Upper lobe of right lung (tissue), 1 donor: ENCODE measurements around the gene UBA52. TPM values are rescaled to one million over a fixed set of nuclear protein-coding genes. Genes with fewer than 3 reads are reported as not detected.

Experiments used
- ATAC-seq: fragments of 200-7000 bp; cut with Tn5 transposase; one replicate; pipeline ENCODE4 v1.9.1; 2020; ENCODE audit warnings: mild to moderate bottlenecking, moderate library complexity
- DNase-seq: peaks from one replicate; pipeline ENCODE4 v3.0.0-alpha.2; 2020
- H3K27ac ChIP-seq: fragments of 200-600 bp; one replicate; pipeline ENCODE4 v1.8.0; 2022
- H3K27me3 ChIP-seq: fragments of 200-600 bp; one replicate; pipeline ENCODE4 v1.8.0; 2022; ENCODE audit warnings: mild to moderate bottlenecking
- H3K36me3 ChIP-seq: fragments of 200-600 bp; one replicate; pipeline ENCODE4 v1.8.0; 2022
- H3K4me1 ChIP-seq: fragments of 200-600 bp; one replicate; pipeline ENCODE4 v1.8.0; 2022
- H3K4me3 ChIP-seq: fragments of 200-600 bp; one replicate; pipeline ENCODE4 v1.8.0; 2022; ENCODE audit warnings: mild to moderate bottlenecking
- H3K9me3 ChIP-seq: fragments of 200-600 bp; one replicate; pipeline ENCODE4 v1.8.0; 2022
- intact Hi-C: fragments of 100-400 bp; cut with DNase I; formaldehyde crosslinking; loops from one replicate; pipeline ENCODE4 v1.11.0; 2022
- total RNA-seq: library from RNA; stranded (reverse); fragmentation: NEBNext Ultra II Directional; extraction: Animal tissue kit (Norgen Biotek cat#: 25700); gene quantifications from one replicate; pipeline ENCODE4 v1.2.1, GENCODE V29; 2021
- TF ChIP-seq, protein P1 (sequence below): fragments of 200-600 bp; IDR thresholded peaks from one replicate; pipeline ENCODE4 v1.8.0; 2022; ENCODE audit warnings: antibody characterized with exemption
- donor health status: DM: no; HTN: yes; CAD: no; lungs with severe emphysema.

UBA52 gene
- total RNA-seq, 1 donor from 2014 or later, result 840 TPM

DNA sequence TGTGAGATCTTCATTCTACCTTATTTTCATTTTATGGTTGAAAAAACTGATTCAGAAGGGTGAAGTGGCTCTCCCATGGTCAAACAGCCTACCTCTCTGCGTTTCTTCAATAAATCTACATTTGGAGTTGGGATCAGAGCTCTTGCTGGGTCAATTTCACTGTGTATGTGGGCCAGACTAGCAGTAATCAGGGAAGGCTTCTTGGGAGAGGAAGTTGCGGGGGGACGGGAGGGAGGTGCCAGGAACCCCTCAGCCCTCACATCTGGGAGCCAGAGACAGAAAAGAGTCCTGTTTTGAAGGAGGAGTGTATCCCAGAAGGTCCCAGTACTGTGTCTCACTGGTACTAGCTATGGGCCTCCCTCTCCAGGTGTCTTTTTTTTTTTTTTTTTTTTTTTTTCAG, 13.1 kb upstream of the UBA52 start:
- H3K27me3 ChIP-seq, result no peaks in the 10 kb centered on the region
- intact Hi-C loops, result no loop called here

GRCh38 chr19:18559685-18560084, 12.0 kb upstream of the UBA52 start:
- TF ChIP-seq, protein P1, sequence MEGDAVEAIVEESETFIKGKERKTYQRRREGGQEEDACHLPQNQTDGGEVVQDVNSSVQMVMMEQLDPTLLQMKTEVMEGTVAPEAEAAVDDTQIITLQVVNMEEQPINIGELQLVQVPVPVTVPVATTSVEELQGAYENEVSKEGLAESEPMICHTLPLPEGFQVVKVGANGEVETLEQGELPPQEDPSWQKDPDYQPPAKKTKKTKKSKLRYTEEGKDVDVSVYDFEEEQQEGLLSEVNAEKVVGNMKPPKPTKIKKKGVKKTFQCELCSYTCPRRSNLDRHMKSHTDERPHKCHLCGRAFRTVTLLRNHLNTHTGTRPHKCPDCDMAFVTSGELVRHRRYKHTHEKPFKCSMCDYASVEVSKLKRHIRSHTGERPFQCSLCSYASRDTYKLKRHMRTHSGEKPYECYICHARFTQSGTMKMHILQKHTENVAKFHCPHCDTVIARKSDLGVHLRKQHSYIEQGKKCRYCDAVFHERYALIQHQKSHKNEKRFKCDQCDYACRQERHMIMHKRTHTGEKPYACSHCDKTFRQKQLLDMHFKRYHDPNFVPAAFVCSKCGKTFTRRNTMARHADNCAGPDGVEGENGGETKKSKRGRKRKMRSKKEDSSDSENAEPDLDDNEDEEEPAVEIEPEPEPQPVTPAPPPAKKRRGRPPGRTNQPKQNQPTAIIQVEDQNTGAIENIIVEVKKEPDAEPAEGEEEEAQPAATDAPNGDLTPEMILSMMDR, result no peak
- intact Hi-C loops, result loop anchor here (10.0 kb wide), 1 partner anchor 95 kb away; no protein-coding TSS in a partner anchor

More for the DNA sequence above, 13.1 kb upstream of the UBA52 start:
- Histone ChIP-seq H3K27ac (peak overlapping the region; percentile 91), H3K9me3 (no peaks in the 10 kb centered on the region), H3K4me3 (peak overlapping the region; percentile 92), H3K36me3 (peaks cover 20% of the 10 kb centered on the region), H3K4me1 (peaks cover 5% of the 10 kb centered on the region)
- TF ChIP-seq, protein P1, result no peak
- DNase-seq, result no peak
- ATAC-seq, result no peak

DNA sequence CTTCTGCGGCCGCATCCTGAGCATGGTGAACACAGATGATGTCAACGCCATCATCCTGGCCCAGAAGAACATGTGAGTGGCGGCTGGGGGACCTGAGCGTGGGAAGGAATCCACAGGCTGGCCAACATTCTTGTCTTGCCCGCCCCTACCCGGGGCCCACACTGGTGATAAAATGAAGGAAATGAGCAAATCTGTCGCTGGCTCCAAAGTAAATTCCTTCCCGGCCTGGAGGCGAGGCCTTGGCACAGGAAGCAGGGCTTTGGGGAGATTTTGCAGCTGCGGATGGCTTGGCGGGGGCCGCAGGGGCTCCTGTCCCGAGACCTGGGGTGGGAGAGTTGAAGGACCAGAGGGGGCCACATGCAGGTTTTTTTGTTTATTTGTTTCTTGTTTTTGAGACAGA, 9.6 kb upstream of the UBA52 start:
- Histone ChIP-seq H3K36me3 (peaks cover 55% of the 10 kb centered on the region), H3K4me3 (no peak overlapping the region)

More at GRCh38 chr19:18559685-18560084, 12.0 kb upstream of the UBA52 start:
- ATAC-seq (no peak), DNase-seq (no peak)
- Histone ChIP-seq H3K36me3 (peaks cover 30% of the 10 kb centered on the region), H3K9me3 (no peaks in the 10 kb centered on the region), H3K27ac (no peak overlapping the region), H3K4me1 (peaks cover 5% of the 10 kb centered on the region), H3K4me3 (no peak overlapping the region), H3K27me3 (no peaks in the 10 kb centered on the region)

DNA sequence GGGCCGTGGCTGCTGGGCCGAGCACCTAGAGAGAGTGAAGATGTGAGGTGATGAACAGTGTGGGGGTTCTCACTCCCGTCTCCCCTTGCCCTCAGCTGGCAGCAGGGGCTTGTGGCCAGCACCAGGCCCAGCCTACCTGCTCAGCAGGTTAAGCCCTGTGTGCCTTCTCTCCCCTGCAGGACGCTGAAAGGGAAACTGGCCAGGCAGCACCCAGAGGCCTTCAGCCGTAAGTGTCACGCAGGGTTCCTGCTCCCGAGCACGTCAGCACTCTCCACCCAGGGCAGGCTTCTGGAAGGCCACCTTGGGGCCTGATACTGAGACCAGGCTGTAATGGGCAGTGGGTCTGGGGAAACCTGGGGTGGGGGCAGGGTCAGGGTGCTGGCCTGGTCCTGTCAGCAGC, 4.7 kb upstream of the UBA52 start:
- TF ChIP-seq, protein P1, result no peak
- DNase-seq, result no peak
- Histone ChIP-seq H3K27ac (no peak overlapping the region), H3K9me3 (no peaks in the 10 kb centered on the region), H3K4me1 (no peaks in the 10 kb centered on the region), H3K36me3 (peaks cover 79% of the 10 kb centered on the region), H3K4me3 (no peak overlapping the region), H3K27me3 (no peaks in the 10 kb centered on the region)
- no peak for ATAC-seq
- intact Hi-C loops, result loop anchor here (10.0 kb wide), 1 partner anchor 102 kb away; no protein-coding TSS in a partner anchor

More for the DNA sequence above, 9.6 kb upstream of the UBA52 start:
- Histone ChIP-seq H3K27me3 (no peaks in the 10 kb centered on the region), H3K4me1 (peaks cover 5% of the 10 kb centered on the region), H3K27ac (peak overlapping the region; percentile 63), H3K9me3 (no peaks in the 10 kb centered on the region)
- TF ChIP-seq, protein P1, result no peak
- ATAC-seq (no peak), DNase-seq (no peak)
- intact Hi-C loops, result loop anchor here (10.0 kb wide), 1 partner anchor 97 kb away; no protein-coding TSS in a partner anchor

DNA sequence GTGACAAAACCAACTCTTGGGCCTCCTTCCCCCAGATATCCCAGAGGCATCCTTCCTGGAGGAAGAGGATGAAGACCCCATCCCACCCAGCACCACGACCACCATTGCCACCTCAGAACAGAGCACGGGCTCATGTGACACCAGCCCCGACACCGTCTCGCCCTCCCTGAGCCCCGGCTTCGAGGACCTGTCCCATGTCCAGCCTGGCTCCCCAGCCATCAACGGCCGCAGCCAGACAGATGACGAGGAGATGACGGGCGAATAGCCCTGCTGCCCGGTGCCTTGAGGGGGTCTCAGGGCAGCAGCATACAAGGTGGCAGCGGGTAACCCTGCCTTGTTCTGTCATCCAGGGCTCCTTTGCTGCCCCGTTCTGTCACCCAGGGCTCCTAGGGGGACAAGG, 3.3 kb upstream of the UBA52 start:
- intact Hi-C loops, result loop anchor here (10.0 kb wide), 1 partner anchor 104 kb away; no protein-coding TSS in a partner anchor
- TF ChIP-seq, protein P1, result no peak

More for the DNA sequence above, 3.3 kb upstream of the UBA52 start:
- peaks cover 11% of the 10 kb centered on the region for H3K4me1 ChIP-seq
- H3K4me3 ChIP-seq, result no peak overlapping the region
- H3K27ac ChIP-seq, result no peak overlapping the region
- no peaks in the 10 kb centered on the region for H3K27me3 ChIP-seq
- no peaks in the 10 kb centered on the region for H3K9me3 ChIP-seq
- H3K36me3 ChIP-seq, result peaks cover 65% of the 10 kb centered on the region
- DNase-seq, result no peak
- no peak for ATAC-seq
